ENCODE measurements around the gene SECISBP2. TPM values are rescaled to one million over a fixed set of nuclear protein-coding genes. Genes with fewer than 3 reads are reported as not detected.
A peak's percentile ranks its signal among the peaks of the same experiment; 100 is the strongest.

Gene SECISBP2
- total RNA-seq, 1 donor from 2014 or later: 56.7 TPM

DNA sequence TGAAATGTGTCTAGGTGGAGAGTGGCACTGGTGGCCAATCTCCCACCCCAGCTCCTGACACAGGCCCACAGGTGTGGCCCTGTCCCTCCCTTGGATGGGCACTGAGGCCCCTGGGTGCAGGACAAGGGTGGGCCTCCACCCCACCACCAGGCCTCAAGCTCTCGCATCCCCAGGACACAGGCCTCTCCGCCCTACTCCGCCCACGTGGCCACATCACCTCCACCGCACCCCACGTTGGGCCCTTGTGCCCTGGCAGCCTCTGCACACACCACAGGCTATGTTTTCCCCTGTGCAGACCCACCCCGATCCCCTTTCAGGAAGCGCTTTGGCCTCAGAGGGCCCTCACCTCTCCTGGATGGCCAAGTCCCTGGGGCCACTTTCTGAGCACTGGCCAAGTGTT, 54.7 kb downstream of the SECISBP2 start:
- H3K4me1 Mint-ChIP-seq: peaks cover 6% of the 10 kb centered on the region
- TF ChIP-seq, protein P1, sequence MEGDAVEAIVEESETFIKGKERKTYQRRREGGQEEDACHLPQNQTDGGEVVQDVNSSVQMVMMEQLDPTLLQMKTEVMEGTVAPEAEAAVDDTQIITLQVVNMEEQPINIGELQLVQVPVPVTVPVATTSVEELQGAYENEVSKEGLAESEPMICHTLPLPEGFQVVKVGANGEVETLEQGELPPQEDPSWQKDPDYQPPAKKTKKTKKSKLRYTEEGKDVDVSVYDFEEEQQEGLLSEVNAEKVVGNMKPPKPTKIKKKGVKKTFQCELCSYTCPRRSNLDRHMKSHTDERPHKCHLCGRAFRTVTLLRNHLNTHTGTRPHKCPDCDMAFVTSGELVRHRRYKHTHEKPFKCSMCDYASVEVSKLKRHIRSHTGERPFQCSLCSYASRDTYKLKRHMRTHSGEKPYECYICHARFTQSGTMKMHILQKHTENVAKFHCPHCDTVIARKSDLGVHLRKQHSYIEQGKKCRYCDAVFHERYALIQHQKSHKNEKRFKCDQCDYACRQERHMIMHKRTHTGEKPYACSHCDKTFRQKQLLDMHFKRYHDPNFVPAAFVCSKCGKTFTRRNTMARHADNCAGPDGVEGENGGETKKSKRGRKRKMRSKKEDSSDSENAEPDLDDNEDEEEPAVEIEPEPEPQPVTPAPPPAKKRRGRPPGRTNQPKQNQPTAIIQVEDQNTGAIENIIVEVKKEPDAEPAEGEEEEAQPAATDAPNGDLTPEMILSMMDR (conservative IDR thresholded peaks at IDR 0.05): no peak
- H3K27me3 Mint-ChIP-seq (ENCODE audit: low read depth): no peaks in the 10 kb centered on the region
- H3K4me3 Mint-ChIP-seq: no peak overlapping the region
- no peaks in the 10 kb centered on the region for H3K36me3 Mint-ChIP-seq (ENCODE audit: low read depth)
- no peak for DNase-seq (ENCODE audit: low read depth, low spot score)
- peak overlapping the region; percentile 43 for H3K27ac Mint-ChIP-seq (ENCODE audit: unreplicated experiment)
- no peaks in the 10 kb centered on the region for H3K9me3 Mint-ChIP-seq

- peak overlapping the region; percentile 50 for H3K27ac Mint-ChIP-seq (ENCODE audit: unreplicated experiment)
Measured at GRCh38 chr9:89374176-89374575, 55.9 kb downstream of the SECISBP2 start.

GRCh38 chr9:89375191-89375760, 57.0 kb downstream of the SECISBP2 start:
- no peaks in the 10 kb centered on the region for H3K27me3 Mint-ChIP-seq (ENCODE audit: low read depth)
- H3K27ac Mint-ChIP-seq (ENCODE audit: unreplicated experiment): peak overlapping the region; percentile 87
- TF ChIP-seq, protein P1 (conservative IDR thresholded peaks at IDR 0.05): no peak
- no peak for DNase-seq (ENCODE audit: low read depth, low spot score)
- H3K4me1 Mint-ChIP-seq: peaks cover 6% of the 10 kb centered on the region
- H3K9me3 Mint-ChIP-seq: no peaks in the 10 kb centered on the region
- no peak overlapping the region for H3K4me3 Mint-ChIP-seq
- H3K36me3 Mint-ChIP-seq (ENCODE audit: low read depth): peaks cover 4% of the 10 kb centered on the region

More at GRCh38 chr9:89374176-89374575, 55.9 kb downstream of the SECISBP2 start:
- no peaks in the 10 kb centered on the region for H3K27me3 Mint-ChIP-seq (ENCODE audit: low read depth)
- no peak overlapping the region for H3K4me3 Mint-ChIP-seq
- H3K36me3 Mint-ChIP-seq (ENCODE audit: low read depth): peaks cover 4% of the 10 kb centered on the region
- no peaks in the 10 kb centered on the region for H3K9me3 Mint-ChIP-seq
- TF ChIP-seq, protein P1 (conservative IDR thresholded peaks at IDR 0.05): no peak
- DNase-seq (ENCODE audit: low read depth, low spot score): no peak
- H3K4me1 Mint-ChIP-seq: peaks cover 6% of the 10 kb centered on the region

DNA sequence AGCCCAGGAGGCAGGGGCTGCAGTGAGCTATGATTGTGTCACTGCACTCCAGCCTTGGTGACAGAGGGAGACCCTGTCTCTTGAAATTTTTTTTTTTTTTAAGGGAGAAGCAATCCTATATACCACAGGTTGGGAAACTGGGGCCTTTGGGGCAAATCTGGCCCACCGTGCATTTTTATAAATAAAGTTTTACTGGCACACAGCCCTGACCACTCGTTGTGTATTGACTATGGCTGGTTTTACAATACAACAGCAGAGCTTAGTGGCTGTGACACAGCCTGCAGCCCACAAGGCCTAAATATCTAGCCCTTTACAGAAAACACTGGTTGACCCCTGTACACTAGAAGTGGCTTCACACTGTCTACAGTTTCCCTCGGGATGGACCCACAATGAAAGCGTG, 58.0 kb downstream of the SECISBP2 start:
- DNase-seq (ENCODE audit: low read depth, low spot score): no peak
- Mint-ChIP-seq H3K36me3 (ENCODE audit: low read depth) (peaks cover 4% of the 10 kb centered on the region), H3K4me1 (peaks cover 6% of the 10 kb centered on the region), H3K4me3 (no peak overlapping the region), H3K27me3 (ENCODE audit: low read depth) (no peaks in the 10 kb centered on the region), H3K27ac (ENCODE audit: unreplicated experiment) (no peak overlapping the region), H3K9me3 (no peaks in the 10 kb centered on the region)
- TF ChIP-seq, protein P1 (conservative IDR thresholded peaks at IDR 0.05): no peak

DNA sequence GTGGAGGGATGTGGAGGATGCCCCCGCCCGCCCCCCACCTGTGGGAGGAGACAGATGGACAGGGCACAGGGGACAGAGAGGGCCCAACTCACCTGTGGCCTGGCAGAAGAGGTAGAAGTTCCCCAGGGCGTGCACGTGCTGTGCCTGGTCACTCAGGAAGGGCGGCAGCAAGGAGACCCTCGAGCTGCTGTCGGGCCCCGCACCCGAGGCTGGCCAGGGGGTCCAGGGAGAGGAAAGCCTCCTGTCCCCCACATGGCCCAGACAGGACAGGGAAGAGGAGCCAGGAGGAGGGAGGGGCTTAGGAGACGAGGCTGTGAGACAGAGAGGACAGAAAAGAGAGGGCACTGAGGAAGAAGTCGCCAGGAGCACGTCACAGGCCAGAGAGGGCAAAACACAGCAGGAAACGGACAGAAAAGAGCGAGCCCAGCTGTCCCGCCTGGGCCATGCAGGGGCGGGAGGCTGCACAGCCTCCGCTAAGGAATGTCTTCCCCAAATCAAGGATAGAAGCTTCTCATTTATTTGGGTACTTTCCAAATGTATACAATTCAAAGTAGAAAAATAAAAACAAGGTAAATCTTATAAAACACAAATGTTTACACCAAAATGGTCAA, 58.5 kb downstream of the SECISBP2 start:
- no peaks in the 10 kb centered on the region for H3K27me3 Mint-ChIP-seq (ENCODE audit: low read depth)
- H3K36me3 Mint-ChIP-seq (ENCODE audit: low read depth): peaks cover 4% of the 10 kb centered on the region
- DNase-seq (ENCODE audit: low read depth, low spot score): no peak
- H3K4me3 Mint-ChIP-seq: no peak overlapping the region
- H3K4me1 Mint-ChIP-seq: peaks cover 6% of the 10 kb centered on the region
- TF ChIP-seq, protein P1 (conservative IDR thresholded peaks at IDR 0.05): no peak
- H3K9me3 Mint-ChIP-seq: no peaks in the 10 kb centered on the region
- H3K27ac Mint-ChIP-seq (ENCODE audit: unreplicated experiment): no peak overlapping the region
